Transverse colon (tissue), 4 donors: ENCODE data around the gene IL17B. TPM values are rescaled to one million over a fixed set of nuclear protein-coding genes. Genes with fewer than 3 reads are reported as not detected.

Experiments used
- DNase-seq: peaks from one replicate; pipeline ENCODE4 v3.0.0-alpha.2; 2019
- H3K27ac ChIP-seq, 4 donors: fragments of 200-600 bp; sonication (generic); 2 replicates each; pipeline ENCODE4 v1.5.1; 2016 to 2018; ENCODE audit warnings: inconsistent platforms in 4 of 4
- H3K27me3 ChIP-seq: fragments of 200-600 bp; sonication (generic); 2 replicates; pipeline ENCODE4 v1.5.1; 2017; ENCODE audit warnings: inconsistent platforms
- H3K36me3 ChIP-seq, 4 donors: fragments of 200-600 bp; sonication (generic); 2 replicates each; pipeline ENCODE4 v1.5.1; 2017 to 2019; ENCODE audit warnings: inconsistent platforms in 4 of 4
- H3K4me1 ChIP-seq, 4 donors: fragments of 200-600 bp; sonication (generic); 2 replicates each; pipeline ENCODE4 v1.5.1; 2017 to 2020; ENCODE audit warnings: inconsistent platforms in 4 of 4
- H3K4me3 ChIP-seq, 4 donors: fragments of 200-600 bp; sonication (generic); 1 replicate in 1 of 4; 2 replicates in 3 of 4; pipeline versions ENCODE4 v1.5.1 to v1.6.1; 2017 to 2019; ENCODE audit warnings: inconsistent platforms in 4 of 4
- H3K9me3 ChIP-seq, 2 donors: fragments of 200-600 bp; sonication (generic); 2 replicates each; pipeline ENCODE4 v1.5.1; 2017 to 2019; ENCODE audit warnings: inconsistent platforms in 2 of 2
- EP300 ChIP-seq: sonication (generic); formaldehyde crosslinking; IDR thresholded peaks from one replicate; pipeline ENCODE4 v1.6.1; 2017; ENCODE audit warnings: antibody characterized with exemption, low read depth
- POLR2A ChIP-seq: fragments of 450-650 bp; IDR thresholded peaks from one replicate; pipeline ENCODE4 v1.6.1; 2016; ENCODE audit warnings: antibody characterized with exemption, mild to moderate bottlenecking, moderate library complexity
- POLR2AphosphoS5 ChIP-seq, 3 donors: sonication (generic); formaldehyde crosslinking; IDR thresholded peaks; one replicate each; pipeline ENCODE4 v1.6.1; 2016; ENCODE audit warnings: antibody characterized with exemption in 3 of 3
- WGBS, 2 donors: methylation state at CpG; one replicate each; pipeline ENCODE4 v1.1.5; 2018; ENCODE audit warnings: low coverage in 1 of 2; 5-methylcytosine and 5-hydroxymethylcytosine counted together
- in situ Hi-C, 4 donors: fragments of 200-750 bp; cut with MboI; loops; one replicate each; pipeline versions ENCODE4 v1.15.0 to v1.15.1; 2017; ENCODE audit warnings: low sequenced_read_pairs in 3 of 4, low pct_ligation_motif_present in 1 of 4, low pct_unique_long_range_greater_than_20kb in 1 of 4
- intact Hi-C: fragments of 100-400 bp; cut with DNase I; formaldehyde crosslinking; loops from one replicate; pipeline ENCODE4 v1.15.1; 2023; ENCODE audit warnings: low total_unique reads
- total RNA-seq, 4 donors: library from RNA; depleted of rRNA; stranded (reverse); fragments of >200 nt; gene quantifications; one replicate each; pipeline ENCODE4 v1.1.0, GENCODE V29; 2016
- TF ChIP-seq, protein P1 (sequence below), 5 experiments: fragments of 200-600 bp in 3 of 5; fragments of 450-650 bp in 2 of 5; sonication (generic) in 3 of 5; IDR thresholded peaks; 1 replicate in 2 of 5; 2 replicates in 3 of 5; pipeline ENCODE4 v1.5.1; 2016 to 2017; ENCODE audit warnings: antibody characterized with exemption in 5 of 5, inconsistent platforms in 3 of 5, mild to moderate bottlenecking in 2 of 5, moderate library complexity in 1 of 5

The IL17B gene
- total RNA-seq, 4 donors from 2014 or later: not detected

- Histone ChIP-seq H3K27me3 (no peaks in the 10 kb centered on the region), H3K4me1 (peaks cover 16 to 35% (median 26%) of the 10 kb centered on the region in 4 donors), H3K9me3 (no peaks in the 10 kb centered on the region), H3K36me3 (no peaks in the 10 kb centered on the region), H3K4me3 (no peak overlapping the region), H3K27ac (no peak overlapping the region)
- no peak for DNase-seq
- in situ Hi-C loops (loop anchor here in 1 of 4 donors (25.0 kb wide), 1 partner anchor 237 kb away; the partner anchor contains the start of gene CSNK1A1), intact Hi-C loops (no loop called here)
- TF ChIP-seq, protein P1, sequence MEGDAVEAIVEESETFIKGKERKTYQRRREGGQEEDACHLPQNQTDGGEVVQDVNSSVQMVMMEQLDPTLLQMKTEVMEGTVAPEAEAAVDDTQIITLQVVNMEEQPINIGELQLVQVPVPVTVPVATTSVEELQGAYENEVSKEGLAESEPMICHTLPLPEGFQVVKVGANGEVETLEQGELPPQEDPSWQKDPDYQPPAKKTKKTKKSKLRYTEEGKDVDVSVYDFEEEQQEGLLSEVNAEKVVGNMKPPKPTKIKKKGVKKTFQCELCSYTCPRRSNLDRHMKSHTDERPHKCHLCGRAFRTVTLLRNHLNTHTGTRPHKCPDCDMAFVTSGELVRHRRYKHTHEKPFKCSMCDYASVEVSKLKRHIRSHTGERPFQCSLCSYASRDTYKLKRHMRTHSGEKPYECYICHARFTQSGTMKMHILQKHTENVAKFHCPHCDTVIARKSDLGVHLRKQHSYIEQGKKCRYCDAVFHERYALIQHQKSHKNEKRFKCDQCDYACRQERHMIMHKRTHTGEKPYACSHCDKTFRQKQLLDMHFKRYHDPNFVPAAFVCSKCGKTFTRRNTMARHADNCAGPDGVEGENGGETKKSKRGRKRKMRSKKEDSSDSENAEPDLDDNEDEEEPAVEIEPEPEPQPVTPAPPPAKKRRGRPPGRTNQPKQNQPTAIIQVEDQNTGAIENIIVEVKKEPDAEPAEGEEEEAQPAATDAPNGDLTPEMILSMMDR (IDR thresholded peaks at IDR 0.05): no peak
- TF ChIP-seq POLR2AphosphoS5 (IDR thresholded peaks at IDR 0.05): no peak
- no peak for TF ChIP-seq POLR2A
- no peak for TF ChIP-seq EP300
These were observed 53.8 kb downstream of the IL17B start for GRCh38 chr5:149325166-149325735.

- peaks cover 18 to 37% (median 29%) of the 10 kb centered on the region in 4 donors for H3K4me1 ChIP-seq
- no peaks in the 10 kb centered on the region for H3K9me3 ChIP-seq
- intact Hi-C loops: no loop called here
- H3K36me3 ChIP-seq: no peaks in the 10 kb centered on the region
- in situ Hi-C loops: loop anchor here in 2 of 4 donors (5.0 to 25.0 kb wide), 2 partner anchors 43 to 238 kb away; partner anchors contain the start of gene CSNK1A1 (in 1 of the 2)
- WGBS, 2 donors: 94% methylated on average over 2 of the region's 2 CpGs; no CpG with 5 or more reads in 1 of the 2 donors
- no peak for TF ChIP-seq POLR2AphosphoS5 (IDR thresholded peaks at IDR 0.05)
- TF ChIP-seq, protein P1 (IDR thresholded peaks at IDR 0.05): no peak
- no peak for TF ChIP-seq EP300
- TF ChIP-seq POLR2A: no peak
- DNase-seq: no peak
- no peaks in the 10 kb centered on the region for H3K27me3 ChIP-seq
- H3K4me3 ChIP-seq: no peak overlapping the region
- no peak overlapping the region for H3K27ac ChIP-seq
These were observed 54.5 kb downstream of the IL17B start for GRCh38 chr5:149324641-149325040.

Other genes starting within 250 kb of the IL17B start
- gene ABLIM3, start 237.8 kb downstream of the IL17B start, total RNA-seq: 1 to 10 TPM; 4.2 to 6.5 (median 4.7) TPM
- gene AFAP1L1, start 107.4 kb downstream of the IL17B start, total RNA-seq: 1 to 10 TPM; 2.2 to 4.1 (median 3.0) TPM
- gene GRPEL2, start 33.8 kb downstream of the IL17B start, total RNA-seq: 10 to 100 TPM in 1 of 4 donors, 1 to 10 TPM in 3; 2.2 to 10.6 (median 6.4) TPM
- gene PCYOX1L, start 21.2 kb downstream of the IL17B start, total RNA-seq: 1 to 10 TPM in 3 of 4 donors, under 1 TPM in 1; 0.75 to 5.4 (median 2.8) TPM
- gene CSNK1A1, start 172.1 kb upstream of the IL17B start, total RNA-seq: 100 to 1,000 TPM; 159 to 260 (median 184) TPM
- 10 to 100 TPM; 14.2 to 27.5 (median 21.7) TPM for gene ARHGEF37, start 202.2 kb upstream of the IL17B start, total RNA-seq